H9 (cell line): Measurements from ENCODE around the gene ANO6. TPM values are rescaled to one million over a fixed set of nuclear protein-coding genes. Genes with fewer than 3 reads are reported as not detected.
"Not testable (repeated sequence)": the region's sequence is repeated elsewhere in the genome, so short reads cannot be mapped to it uniquely, and the experiment has no call there.

Source experiments
- DNase-seq: peaks from one replicate; pipeline ENCODE4 v3.0.0-alpha.2; 2017
- H2AFZ ChIP-seq: one replicate; pipeline ENCODE4 v1.6.1; 2013; ENCODE audit warnings: mild to moderate bottlenecking, low read length, control low read depth, moderate library complexity
- H2AK5ac ChIP-seq: 2 replicates; pipeline ENCODE4 v1.6.1; 2013; ENCODE audit warnings: low read length, control low read depth, mixed read lengths; ENCODE audit not compliant: insufficient read length
- H2BK120ac ChIP-seq: one replicate; pipeline ENCODE4 v1.6.1; 2013; ENCODE audit warnings: low read depth, mild to moderate bottlenecking, low read length, control low read depth, inconsistent platforms; ENCODE audit not compliant: poor library complexity, severe bottlenecking
- H2BK12ac ChIP-seq: 2 replicates; pipeline ENCODE4 v1.6.1; 2013; ENCODE audit warnings: low read length, control low read depth, mixed read lengths, low read depth; ENCODE audit not compliant: insufficient read length
- H2BK15ac ChIP-seq: 2 replicates; pipeline ENCODE4 v1.6.1; 2013; ENCODE audit warnings: low read depth, low read length, control low read depth
- H2BK20ac ChIP-seq: one replicate; pipeline ENCODE4 v1.6.1; 2013; ENCODE audit warnings: low read depth, mild to moderate bottlenecking, low read length, control low read depth, inconsistent platforms; ENCODE audit not compliant: poor library complexity, severe bottlenecking
- H2BK5ac ChIP-seq: 2 replicates; pipeline ENCODE4 v1.6.1; 2013; ENCODE audit warnings: low read length, control low read depth, mixed read lengths; ENCODE audit not compliant: insufficient read length
- H3K14ac ChIP-seq: 2 replicates; pipeline ENCODE4 v1.6.1; 2013; ENCODE audit warnings: low read length, control low read depth; ENCODE audit not compliant: insufficient read depth
- H3K18ac ChIP-seq: 2 replicates; pipeline ENCODE4 v1.6.1; 2013; ENCODE audit warnings: low read depth, mild to moderate bottlenecking, mixed read lengths, low read length, control low read depth; ENCODE audit not compliant: insufficient read length
- H3K23ac ChIP-seq: 2 replicates; pipeline ENCODE4 v1.6.1; 2013; ENCODE audit warnings: low read length, control low read depth, mixed read lengths, low read depth; ENCODE audit not compliant: insufficient read length
- H3K23me2 ChIP-seq: 2 replicates; pipeline ENCODE4 v1.6.1; 2013; ENCODE audit warnings: low read depth, mild to moderate bottlenecking, mixed read lengths, low read length, control low read depth; ENCODE audit not compliant: insufficient read length, poor library complexity, severe bottlenecking
- H3K27ac ChIP-seq: 2 replicates; pipeline ENCODE4 v1.5.1; 2013; ENCODE audit warnings: low read length, control low read depth, mixed read lengths, low read depth; ENCODE audit not compliant: insufficient read length
- H3K27me3 ChIP-seq: 2 replicates; pipeline ENCODE4 v1.6.1; 2013; ENCODE audit warnings: low read length, control low read depth, inconsistent platforms; ENCODE audit not compliant: insufficient read depth
- H3K4ac ChIP-seq: 2 replicates; pipeline ENCODE4 v1.6.1; 2013; ENCODE audit warnings: low read depth, mild to moderate bottlenecking, control low read depth, inconsistent platforms, low read length, moderate library complexity
- H3K4me1 ChIP-seq: 2 replicates; pipeline ENCODE4 v1.6.1; 2013; ENCODE audit warnings: low read length, control low read depth, inconsistent platforms; ENCODE audit not compliant: insufficient read depth
- H3K4me2 ChIP-seq: 2 replicates; pipeline ENCODE4 v1.6.1; 2013; ENCODE audit warnings: low read length, control low read depth, mixed read lengths; ENCODE audit not compliant: insufficient read length, insufficient read depth
- H3K56ac ChIP-seq: 2 replicates; pipeline ENCODE4 v1.6.1; 2013; ENCODE audit warnings: low read depth, mild to moderate bottlenecking, mixed read lengths, low read length, control low read depth; ENCODE audit not compliant: insufficient read length
- H3K79me1 ChIP-seq: 2 replicates; pipeline ENCODE4 v1.6.1; 2013; ENCODE audit warnings: low read depth, mild to moderate bottlenecking, moderate library complexity, low read length, control low read depth, inconsistent platforms; ENCODE audit not compliant: insufficient read depth, poor library complexity, severe bottlenecking
- H3K79me2 ChIP-seq: 2 replicates; pipeline ENCODE4 v1.6.1; 2013; ENCODE audit warnings: low read length, control low read depth, inconsistent platforms; ENCODE audit not compliant: insufficient read depth
- H3K9ac ChIP-seq: 2 replicates; pipeline ENCODE4 v1.6.1; 2013; ENCODE audit warnings: low read length, control low read depth, mixed read lengths; ENCODE audit not compliant: insufficient read length; ENCODE audit errors: extremely low read depth
- H3K9me3 ChIP-seq: one replicate; pipeline ENCODE4 v1.6.1; 2013; ENCODE audit warnings: low read depth, low read length, inconsistent platforms; ENCODE audit not compliant: control insufficient read depth
- H3T11ph ChIP-seq: one replicate; pipeline ENCODE4 v1.6.1; 2013; ENCODE audit warnings: mild to moderate bottlenecking, low read length, control low read depth, inconsistent platforms
- H4K20me1 ChIP-seq: one replicate; pipeline ENCODE4 v1.6.1; 2013; ENCODE audit not compliant: control insufficient read depth, insufficient read length, insufficient read depth
- H4K5ac ChIP-seq: 2 replicates; pipeline ENCODE4 v1.6.1; 2013; ENCODE audit warnings: low read depth, mild to moderate bottlenecking, mixed read lengths, low read length, control low read depth; ENCODE audit not compliant: insufficient read length
- H4K8ac ChIP-seq: replicated peaks from 2 replicates; pipeline ENCODE4 v1.6.1; 2013; ENCODE audit warnings: low read length, control low read depth, mixed read lengths, low read depth; ENCODE audit not compliant: insufficient read length
- H4K91ac ChIP-seq: 2 replicates; pipeline ENCODE4 v1.6.1; 2013; ENCODE audit warnings: low read depth, mild to moderate bottlenecking, moderate library complexity, mixed read lengths, low read length, control low read depth; ENCODE audit not compliant: insufficient read length
- H3K27ac Mint-ChIP-seq, 3 experiments: 2 replicates in 2 of 3; 3 replicates in 1 of 3; pipeline ENCODE4 v1.8.0; 2020 to 2021; ENCODE audit warnings: mixed read lengths in 3 of 3, mild to moderate bottlenecking in 1 of 3, moderate library complexity in 1 of 3
- H3K27me3 Mint-ChIP-seq: 2 replicates; pipeline ENCODE4 v1.8.0; 2021; ENCODE audit warnings: low read depth, mild to moderate bottlenecking, moderate library complexity, mixed read lengths
- H3K36me3 Mint-ChIP-seq, 3 experiments: 2 replicates in 2 of 3; 3 replicates in 1 of 3; pipeline ENCODE4 v1.8.0; 2020 to 2021; ENCODE audit warnings: low read depth in 3 of 3, mixed read lengths in 3 of 3; ENCODE audit not compliant: insufficient read depth in 1 of 3
- H3K4me1 Mint-ChIP-seq, 2 experiments: 2 replicates each; pipeline ENCODE4 v1.8.0; 2020; ENCODE audit warnings: mixed read lengths in 2 of 2
- H3K4me3 Mint-ChIP-seq, 2 experiments: 2 replicates in 1 of 2; 3 replicates in 1 of 2; pipeline ENCODE4 v1.8.0; 2020 to 2021; ENCODE audit warnings: mild to moderate bottlenecking in 2 of 2, mixed read lengths in 2 of 2, moderate library complexity in 1 of 2
- H3K9me3 Mint-ChIP-seq, 2 experiments: 2 replicates in 1 of 2; 3 replicates in 1 of 2; pipeline ENCODE4 v1.8.0; 2020; ENCODE audit warnings: mild to moderate bottlenecking in 2 of 2, mixed read lengths in 2 of 2, moderate library complexity in 1 of 2
- CTCF ChIP-seq: fragments of 200-600 bp; sonication (generic); conservative IDR thresholded peaks from 3 replicates; pipeline ENCODE4 v1.8.0; 2021; ENCODE audit warnings: antibody characterized with exemption, mild to moderate bottlenecking
- WGBS: extraction: QIAGEN DNeasy Blood & Tissue Kit; methylation state at CpG from one replicate; pipeline ENCODE4 v1.1.7; 2013; ENCODE audit warnings: missing lambda C conversion rate, low lambda C conversion rate, mixed read lengths; ENCODE audit not compliant: insufficient read length; ENCODE audit errors: extremely low coverage; 5-methylcytosine and 5-hydroxymethylcytosine counted together
- total RNA-seq: library from RNA; stranded (reverse); gene quantifications from 2 replicates; pipeline ENCODE4 v1.2.1, GENCODE V29; 2021

The ANO6 gene
- total RNA-seq, 1 experiment from 2014 or later: 24.3 TPM

- H3K79me1 ChIP-seq: no peaks in the 10 kb centered on the region
- WGBS: no CpG with 5 or more reads among the region's 4 CpGs
- H3K27ac ChIP-seq: no peak overlapping the region
- Mint-ChIP-seq H3K36me3 (peaks cover 0 to 7% (median 2%) of the 10 kb centered on the region in 3 experiments; a peak in 3 of 7 replicates), H3K9me3 (no peaks in the 10 kb centered on the region), H3K4me3 (no peak overlapping the region), H3K4me1 (peaks cover 24 to 30% of the 10 kb centered on the region in 2 experiments), H3K27me3 (no peaks in the 10 kb centered on the region; the same call in 1 of the 2 replicates), H3K27ac (no peak overlapping the region)
- H2BK120ac ChIP-seq: no peak overlapping the region
- H3K79me2 ChIP-seq: 0 out of 2 replicates have a peak, but pooled peaks cover 2% of the 10 kb centered on the region
- H3K4me2 ChIP-seq: no peak overlapping the region
- no peak overlapping the region for H3K4ac ChIP-seq
- no peak overlapping the region for H4K5ac ChIP-seq
- H3K9me3 ChIP-seq: no peaks in the 10 kb centered on the region
- H4K91ac ChIP-seq: no peak overlapping the region
- no peak overlapping the region for H4K8ac ChIP-seq
- H3K14ac ChIP-seq: no peak overlapping the region
- no peaks in the 10 kb centered on the region for H3K23me2 ChIP-seq
- H3K23ac ChIP-seq: no peak overlapping the region
- H2BK20ac ChIP-seq: no peak overlapping the region
- no peak overlapping the region for H3K18ac ChIP-seq
- peaks cover 7% of the 10 kb centered on the region; the same call in 1 of the 2 replicates for H3K4me1 ChIP-seq
- no peak overlapping the region for H2AK5ac ChIP-seq
- no peak overlapping the region for H2AFZ ChIP-seq
- H2BK15ac ChIP-seq: no peak overlapping the region
- H2BK5ac ChIP-seq: no peak overlapping the region
- DNase-seq: no peak
- no peaks in the 10 kb centered on the region for H3K27me3 ChIP-seq
- no peak overlapping the region for H3K9ac ChIP-seq
- H4K20me1 ChIP-seq: no peaks in the 10 kb centered on the region
- no peak overlapping the region for H3T11ph ChIP-seq
- TF ChIP-seq CTCF: no peak
- H3K56ac ChIP-seq: no peak overlapping the region
- H2BK12ac ChIP-seq: no peak overlapping the region
Measured at GRCh38 chr12:45260854-45261253, 45.0 kb downstream of the ANO6 start.

GRCh38 chr12:45262185-45262584, 46.3 kb downstream of the ANO6 start:
- not testable (repeated sequence) for H3K18ac ChIP-seq, H3K36me3 Mint-ChIP-seq, H2BK20ac ChIP-seq, H3K4me2 ChIP-seq, H2BK12ac ChIP-seq, H4K20me1 ChIP-seq, H3K9ac ChIP-seq, H4K8ac ChIP-seq, H3K4ac ChIP-seq, H4K91ac ChIP-seq, H3K79me1 ChIP-seq, H2BK15ac ChIP-seq, H3K4me3 Mint-ChIP-seq, H3K9me3 ChIP-seq, H2AFZ ChIP-seq, H3K27me3 Mint-ChIP-seq, H3K56ac ChIP-seq, H4K5ac ChIP-seq, H3K27ac Mint-ChIP-seq, H2BK5ac ChIP-seq, H3K27me3 ChIP-seq, H3K79me2 ChIP-seq, H3K23me2 ChIP-seq, H3K9me3 Mint-ChIP-seq, H2BK120ac ChIP-seq, H3K27ac ChIP-seq, H3K4me1 ChIP-seq, H3T11ph ChIP-seq, H2AK5ac ChIP-seq, DNase-seq, H3K14ac ChIP-seq, H3K23ac ChIP-seq
- H3K4me1 Mint-ChIP-seq: peaks cover 19 to 25% of the 10 kb centered on the region in 2 experiments
- no CpG with 5 or more reads among the region's 8 CpGs for WGBS
